Body of pancreas (tissue), 4 donors: ENCODE measurements around the gene LGI2. TPM values are rescaled to one million over a fixed set of nuclear protein-coding genes. Genes with fewer than 3 reads are reported as not detected.

ENCODE experiments used
- ATAC-seq: fragments of 150-250 bp; one replicate; pipeline ENCODE4 v1.9.1; 2016
- DNase-seq, 4 donors: peaks; one replicate each; pipeline ENCODE4 v3.0.0-alpha.2; 2019
- H3K27ac ChIP-seq, 4 donors: fragments of 200-600 bp; sonication (generic); 1 replicate in 3 of 4; 2 replicates in 1 of 4; pipeline versions ENCODE4 v1.5.1 to v1.6.1; 2016 to 2019; ENCODE audit warnings: mild to moderate bottlenecking in 1 of 4, mixed read lengths in 1 of 4, moderate library complexity in 1 of 4
- H3K27me3 ChIP-seq, 2 donors: fragments of 200-600 bp; sonication (generic); one replicate each; pipeline ENCODE4 v1.6.0; 2016; ENCODE audit warnings: mild to moderate bottlenecking in 1 of 2
- H3K36me3 ChIP-seq, 2 donors: fragments of 200-600 bp; sonication (generic); replicated peaks in 1 of 2; 2 replicates each; pipeline ENCODE4 v1.5.1; 2016; ENCODE audit warnings: low read depth in 2 of 2; ENCODE audit not compliant: insufficient read depth in 1 of 2
- H3K4me1 ChIP-seq: fragments of 200-600 bp; sonication (generic); one replicate; pipeline ENCODE4 v1.6.0; 2016
- H3K4me3 ChIP-seq, 2 donors: fragments of 200-600 bp; sonication (generic); 1 replicate in 1 of 2; 2 replicates in 1 of 2; pipeline ENCODE4 v1.5.1; 2016 to 2019
- H3K9me3 ChIP-seq, 3 donors: fragments of 200-600 bp; sonication (generic); 1 replicate in 2 of 3; 2 replicates in 1 of 3; pipeline ENCODE4 v1.5.1; 2016
- CTCF ChIP-seq, 7 experiments: fragments of 450-650 bp in 4 of 7; fragments of 200-600 bp in 3 of 7; sonication (generic) in 3 of 7; IDR thresholded peaks; one replicate each; pipeline ENCODE4 v1.5.1; 2016 to 2019; ENCODE audit warnings: antibody characterized with exemption in 7 of 7
- POLR2A ChIP-seq, 3 donors: fragments of 450-650 bp; IDR thresholded peaks; one replicate each; pipeline ENCODE4 v1.6.1; 2016; ENCODE audit warnings: antibody characterized with exemption in 3 of 3, mild to moderate bottlenecking in 2 of 3
- WGBS, 2 donors: methylation state at CpG; one replicate each; pipeline ENCODE4 v1.1.5; 2017; 5-methylcytosine and 5-hydroxymethylcytosine counted together
- intact Hi-C: fragments of 100-400 bp; cut with DNase I; formaldehyde crosslinking; loops from one replicate; pipeline ENCODE4 v1.15.1; 2023
- total RNA-seq, 2 donors: library from RNA; depleted of rRNA; stranded (reverse); fragments of >200 nt; gene quantifications; one replicate each; pipeline ENCODE4 v1.1.0, GENCODE V29; 2016

The LGI2 gene
- total RNA-seq, 2 donors from 2014 or later = 0.78 to 2.0 TPM

- H3K27me3 ChIP-seq = no peaks in the 10 kb centered on the region
- H3K36me3 ChIP-seq = no peaks in the 10 kb centered on the region
- TF ChIP-seq POLR2A (IDR thresholded peaks at IDR 0.05) (no peak), CTCF (IDR thresholded peaks at IDR 0.05) (no peak)
- no peaks in the 10 kb centered on the region for H3K9me3 ChIP-seq
- H3K27ac ChIP-seq = no peak overlapping the region
- no peaks in the 10 kb centered on the region for H3K4me1 ChIP-seq
- intact Hi-C loops = no loop called here
- ATAC-seq = no peak
- 52 to 66% methylated on average over 5 of the region's 5 CpGs for WGBS, 2 donors
- no peak overlapping the region for H3K4me3 ChIP-seq
- DNase-seq = no peak
Measured at GRCh38 chr4:24993551-24994080, 37.1 kb downstream of the LGI2 start.

DNA sequence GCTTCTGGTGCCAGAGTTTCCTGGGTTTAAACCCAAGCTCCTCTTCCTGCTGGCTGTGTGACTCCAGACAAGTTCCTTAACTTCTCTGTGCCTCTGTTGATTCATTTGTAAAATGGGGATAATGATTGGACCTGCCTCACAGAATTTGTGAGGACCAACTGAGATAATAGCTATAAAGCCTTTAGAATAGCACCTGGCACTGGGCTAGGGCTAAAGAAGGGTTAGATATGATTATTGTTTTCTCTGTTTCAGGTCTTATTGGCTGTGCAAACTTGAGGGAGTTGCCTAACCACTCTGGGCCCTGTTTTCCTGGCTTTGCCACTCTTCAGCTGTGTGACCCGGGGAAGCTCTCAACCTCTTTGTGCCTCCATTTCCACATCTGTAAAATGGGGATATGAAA lies 37.8 kb downstream of the LGI2 start:
- H3K27me3 ChIP-seq = no peaks in the 10 kb centered on the region
- no peaks in the 10 kb centered on the region for H3K36me3 ChIP-seq
- no peak overlapping the region for H3K27ac ChIP-seq
- H3K4me1 ChIP-seq = no peaks in the 10 kb centered on the region
- intact Hi-C loops = no loop called here
- DNase-seq (no peak), ATAC-seq (no peak)
- no peak for TF ChIP-seq CTCF (IDR thresholded peaks at IDR 0.05)
- TF ChIP-seq POLR2A (IDR thresholded peaks at IDR 0.05) = no peak
- WGBS, 2 donors = 71 to 90% methylated on average over 1 of the region's 1 CpG
- H3K4me3 ChIP-seq = no peak overlapping the region
- H3K9me3 ChIP-seq = no peaks in the 10 kb centered on the region

- Histone ChIP-seq H3K27me3 (no peaks in the 10 kb centered on the region), H3K4me1 (no peaks in the 10 kb centered on the region), H3K36me3 (no peaks in the 10 kb centered on the region), H3K27ac (no peak overlapping the region), H3K9me3 (no peaks in the 10 kb centered on the region), H3K4me3 (no peak overlapping the region)
- ATAC-seq (peak; percentile 40), DNase-seq (no peak)
- TF ChIP-seq CTCF (IDR thresholded peaks at IDR 0.05) = no peak
- no peak for TF ChIP-seq POLR2A (IDR thresholded peaks at IDR 0.05)
- intact Hi-C loops = no loop called here
- 87 to 93% methylated on average over 3 of the region's 3 CpGs for WGBS, 2 donors
Measured at GRCh38 chr4:24991015-24991414, 39.7 kb downstream of the LGI2 start.

- H3K27me3 ChIP-seq = no peaks in the 10 kb centered on the region
- intact Hi-C loops = loop anchor here (10.0 kb wide), 1 partner anchor 375 kb away; no protein-coding TSS in a partner anchor
- WGBS, 2 donors = 48 to 50% methylated on average over 4 of the region's 4 CpGs
Measured at GRCh38 chr4:24989327-24989726, 41.4 kb downstream of the LGI2 start.

More at GRCh38 chr4:24989327-24989726, 41.4 kb downstream of the LGI2 start:
- DNase-seq (no peak), ATAC-seq (no peak)
- Histone ChIP-seq H3K27ac (no peak overlapping the region), H3K4me1 (no peaks in the 10 kb centered on the region), H3K4me3 (no peak overlapping the region), H3K36me3 (no peaks in the 10 kb centered on the region), H3K9me3 (no peaks in the 10 kb centered on the region)
- no peak for TF ChIP-seq CTCF (IDR thresholded peaks at IDR 0.05)
- TF ChIP-seq POLR2A (IDR thresholded peaks at IDR 0.05) = no peak
